ENCODE data around the gene SLC12A8.

The SLC12A8 gene

GRCh38 chr3:125190786-125191185, 21.8 kb downstream of the SLC12A8 start:
- no peak overlapping the region for H3K9ac ChIP-seq (ENCODE audit: low read length)
- no peak overlapping the region for H3K27ac ChIP-seq (ENCODE audit: low read depth, low read length)
- no peaks in the 10 kb centered on the region for H3K36me3 ChIP-seq (ENCODE audit: control insufficient read depth, insufficient read depth, low read length)
- H3K4me3 ChIP-seq (ENCODE audit: low read length), result no peak overlapping the region
- H3K4me1 ChIP-seq (ENCODE audit: control insufficient read depth, insufficient read depth, low read length), result peaks cover 6% of the 10 kb centered on the region
- no peaks in the 10 kb centered on the region for H3K27me3 ChIP-seq (ENCODE audit: control insufficient read depth, insufficient read depth, low read length)

- Histone ChIP-seq H3K36me3 (ENCODE audit: control insufficient read depth, insufficient read depth, low read length) (no peaks in the 10 kb centered on the region), H3K4me3 (ENCODE audit: low read length) (no peak overlapping the region), H3K4me1 (ENCODE audit: control insufficient read depth, insufficient read depth, low read length) (peaks cover 8% of the 10 kb centered on the region), H3K27me3 (ENCODE audit: control insufficient read depth, insufficient read depth, low read length) (no peaks in the 10 kb centered on the region), H3K27ac (ENCODE audit: low read depth, low read length) (no peak overlapping the region), H3K9ac (ENCODE audit: low read length) (no peak overlapping the region)
Observed at GRCh38 chr3:125189378-125190165, 23.0 kb downstream of the SLC12A8 start.

- Histone ChIP-seq H3K9ac (ENCODE audit: low read length) (no peak overlapping the region), H3K27me3 (ENCODE audit: control insufficient read depth, insufficient read depth, low read length) (no peaks in the 10 kb centered on the region), H3K4me3 (ENCODE audit: low read length) (no peak overlapping the region)
Observed at GRCh38 chr3:125188955-125189354, 23.6 kb downstream of the SLC12A8 start.

GRCh38 chr3:125187599-125187910, 25.0 kb downstream of the SLC12A8 start:
- Histone ChIP-seq H3K36me3 (ENCODE audit: control insufficient read depth, insufficient read depth, low read length) (no peaks in the 10 kb centered on the region), H3K4me3 (ENCODE audit: low read length) (no peak overlapping the region), H3K27me3 (ENCODE audit: control insufficient read depth, insufficient read depth, low read length) (no peaks in the 10 kb centered on the region), H3K4me1 (ENCODE audit: control insufficient read depth, insufficient read depth, low read length) (peaks cover 8% of the 10 kb centered on the region), H3K27ac (ENCODE audit: low read depth, low read length) (no peak overlapping the region), H3K9ac (ENCODE audit: low read length) (no peak overlapping the region)

More at GRCh38 chr3:125188955-125189354, 23.6 kb downstream of the SLC12A8 start:
- H3K27ac ChIP-seq (ENCODE audit: low read depth, low read length), result no peak overlapping the region
- peaks cover 8% of the 10 kb centered on the region for H3K4me1 ChIP-seq (ENCODE audit: control insufficient read depth, insufficient read depth, low read length)
- H3K36me3 ChIP-seq (ENCODE audit: control insufficient read depth, insufficient read depth, low read length), result no peaks in the 10 kb centered on the region

- H3K4me1 ChIP-seq (ENCODE audit: control insufficient read depth, insufficient read depth, low read length), result peaks cover 8% of the 10 kb centered on the region
- no peaks in the 10 kb centered on the region for H3K27me3 ChIP-seq (ENCODE audit: control insufficient read depth, insufficient read depth, low read length)
- no peak overlapping the region for H3K4me3 ChIP-seq (ENCODE audit: low read length)
- no peaks in the 10 kb centered on the region for H3K36me3 ChIP-seq (ENCODE audit: control insufficient read depth, insufficient read depth, low read length)
- H3K27ac ChIP-seq (ENCODE audit: low read depth, low read length), result no peak overlapping the region
- no peak overlapping the region for H3K9ac ChIP-seq (ENCODE audit: low read length)
Observed at GRCh38 chr3:125186800-125187598, 25.5 kb downstream of the SLC12A8 start.

GRCh38 chr3:125186261-125186787, 26.2 kb downstream of the SLC12A8 start:
- Histone ChIP-seq H3K36me3 (ENCODE audit: control insufficient read depth, insufficient read depth, low read length) (no peaks in the 10 kb centered on the region), H3K4me3 (ENCODE audit: low read length) (no peak overlapping the region), H3K9ac (ENCODE audit: low read length) (no peak overlapping the region), H3K27ac (ENCODE audit: low read depth, low read length) (no peak overlapping the region), H3K4me1 (ENCODE audit: control insufficient read depth, insufficient read depth, low read length) (peaks cover 8% of the 10 kb centered on the region), H3K27me3 (ENCODE audit: control insufficient read depth, insufficient read depth, low read length) (no peaks in the 10 kb centered on the region)

- no peak overlapping the region for H3K27ac ChIP-seq (ENCODE audit: low read depth, low read length)
Observed at GRCh38 chr3:125185805-125186204, 26.7 kb downstream of the SLC12A8 start.

GRCh38 chr3:125179884-125180240, 32.7 kb downstream of the SLC12A8 start:
- no peak overlapping the region for H3K4me3 ChIP-seq (ENCODE audit: low read length)
- no peaks in the 10 kb centered on the region for H3K36me3 ChIP-seq (ENCODE audit: control insufficient read depth, insufficient read depth, low read length)
- no peaks in the 10 kb centered on the region for H3K27me3 ChIP-seq (ENCODE audit: control insufficient read depth, insufficient read depth, low read length)
- H3K4me1 ChIP-seq (ENCODE audit: control insufficient read depth, insufficient read depth, low read length), result no peaks in the 10 kb centered on the region
- H3K9ac ChIP-seq (ENCODE audit: low read length), result no peak overlapping the region
- H3K27ac ChIP-seq (ENCODE audit: low read depth, low read length), result no peak overlapping the region

More at GRCh38 chr3:125185805-125186204, 26.7 kb downstream of the SLC12A8 start:
- no peak overlapping the region for H3K4me3 ChIP-seq (ENCODE audit: low read length)
- peaks cover 8% of the 10 kb centered on the region for H3K4me1 ChIP-seq (ENCODE audit: control insufficient read depth, insufficient read depth, low read length)
- no peak overlapping the region for H3K9ac ChIP-seq (ENCODE audit: low read length)
- no peaks in the 10 kb centered on the region for H3K27me3 ChIP-seq (ENCODE audit: control insufficient read depth, insufficient read depth, low read length)
- no peaks in the 10 kb centered on the region for H3K36me3 ChIP-seq (ENCODE audit: control insufficient read depth, insufficient read depth, low read length)

GRCh38 chr3:125179143-125179883, 33.2 kb downstream of the SLC12A8 start:
- H3K4me1 ChIP-seq (ENCODE audit: control insufficient read depth, insufficient read depth, low read length), result no peaks in the 10 kb centered on the region
- H3K36me3 ChIP-seq (ENCODE audit: control insufficient read depth, insufficient read depth, low read length), result no peaks in the 10 kb centered on the region
- H3K4me3 ChIP-seq (ENCODE audit: low read length), result no peak overlapping the region
- H3K27me3 ChIP-seq (ENCODE audit: control insufficient read depth, insufficient read depth, low read length), result no peaks in the 10 kb centered on the region
- no peak overlapping the region for H3K27ac ChIP-seq (ENCODE audit: low read depth, low read length)
- no peak overlapping the region for H3K9ac ChIP-seq (ENCODE audit: low read length)

- H3K9ac ChIP-seq (ENCODE audit: low read length), result no peak overlapping the region
- no peak overlapping the region for H3K27ac ChIP-seq (ENCODE audit: low read depth, low read length)
Observed at GRCh38 chr3:125177746-125178145, 34.8 kb downstream of the SLC12A8 start.

GRCh38 chr3:125175295-125176078, 37.1 kb downstream of the SLC12A8 start:
- no peaks in the 10 kb centered on the region for H3K4me1 ChIP-seq (ENCODE audit: control insufficient read depth, insufficient read depth, low read length)
- H3K27me3 ChIP-seq (ENCODE audit: control insufficient read depth, insufficient read depth, low read length), result no peaks in the 10 kb centered on the region
- H3K27ac ChIP-seq (ENCODE audit: low read depth, low read length), result no peak overlapping the region
- H3K4me3 ChIP-seq (ENCODE audit: low read length), result no peak overlapping the region
- H3K9ac ChIP-seq (ENCODE audit: low read length), result no peak overlapping the region
- no peaks in the 10 kb centered on the region for H3K36me3 ChIP-seq (ENCODE audit: control insufficient read depth, insufficient read depth, low read length)

More at GRCh38 chr3:125177746-125178145, 34.8 kb downstream of the SLC12A8 start:
- Histone ChIP-seq H3K27me3 (ENCODE audit: control insufficient read depth, insufficient read depth, low read length) (no peaks in the 10 kb centered on the region), H3K4me3 (ENCODE audit: low read length) (no peak overlapping the region), H3K4me1 (ENCODE audit: control insufficient read depth, insufficient read depth, low read length) (no peaks in the 10 kb centered on the region), H3K36me3 (ENCODE audit: control insufficient read depth, insufficient read depth, low read length) (no peaks in the 10 kb centered on the region)
